HG02970 (cell line): ENCODE results near the gene FHL2.

Experiments
- ATAC-seq: cut with Tn5 transposase; IDR thresholded peaks from one replicate; pipeline ENCODE4 v1.9.1; 2021; ENCODE audit warnings: mild to moderate bottlenecking, moderate library complexity, moderate number of reproducible peaks; ENCODE audit not compliant: unreplicated experiment, low FRiP score

FHL2 gene

DNA sequence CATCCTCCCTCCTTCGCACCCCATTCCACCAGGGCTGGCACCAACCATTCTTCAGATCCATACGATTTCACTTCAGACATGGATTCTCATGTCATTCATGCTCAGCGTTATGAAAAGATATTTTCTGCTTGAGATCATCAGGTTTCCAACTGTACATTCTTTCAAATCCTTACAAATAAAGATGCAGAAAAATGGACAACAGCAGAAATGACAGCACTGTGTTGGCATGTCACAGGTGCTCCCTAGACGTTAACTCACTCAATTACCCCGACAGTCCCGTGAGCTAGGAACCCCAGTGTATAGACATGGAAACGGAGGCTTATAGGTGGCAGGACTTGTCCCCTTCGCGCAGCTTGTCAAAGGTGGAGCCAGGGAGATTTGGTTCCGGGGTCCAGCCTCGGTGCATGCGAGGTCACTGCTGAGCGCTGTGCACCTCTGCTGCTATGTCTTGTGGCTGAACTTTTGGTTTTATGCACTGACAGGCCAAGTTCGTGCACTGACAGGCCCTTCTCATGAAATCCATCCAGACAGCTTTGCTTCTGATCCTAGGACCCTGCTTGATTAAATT, 17.7 kb downstream of the FHL2 start:
- no peak for ATAC-seq

GRCh38 chr2:105380432-105381100, 18.3 kb downstream of the FHL2 start:
- ATAC-seq, result no peak

- ATAC-seq, result no peak
These were observed 19.1 kb downstream of the FHL2 start for GRCh38 chr2:105379741-105380186.

GRCh38 chr2:105378921-105379383, 19.9 kb downstream of the FHL2 start:
- no peak for ATAC-seq

DNA sequence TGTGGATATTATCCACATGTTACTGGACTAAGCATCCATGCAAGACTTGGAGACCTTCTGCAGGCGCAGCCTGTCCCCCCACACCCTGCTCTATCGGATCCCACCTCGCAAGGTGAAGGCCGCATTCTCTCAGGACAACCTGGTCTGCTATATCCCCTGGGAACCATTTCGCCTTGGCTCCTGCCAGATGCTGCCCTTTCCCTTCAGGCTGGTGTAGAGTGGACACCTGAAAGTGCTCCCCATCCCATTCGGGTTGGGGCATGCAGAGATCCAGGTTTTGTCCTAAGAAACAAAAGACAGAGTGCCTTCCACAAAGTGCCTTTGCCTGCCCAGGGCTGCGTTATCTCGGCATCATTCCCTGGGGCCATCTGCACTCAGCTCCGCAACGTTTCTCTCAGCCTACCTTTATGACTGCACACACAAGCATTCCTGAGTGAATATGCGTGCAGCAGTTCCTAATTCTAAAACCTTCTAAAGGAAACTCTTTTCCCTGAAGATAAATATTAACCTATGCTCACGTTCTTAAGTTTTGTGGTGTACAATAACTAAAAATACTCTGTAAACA, 20.5 kb downstream of the FHL2 start:
- ATAC-seq, result no peak

DNA sequence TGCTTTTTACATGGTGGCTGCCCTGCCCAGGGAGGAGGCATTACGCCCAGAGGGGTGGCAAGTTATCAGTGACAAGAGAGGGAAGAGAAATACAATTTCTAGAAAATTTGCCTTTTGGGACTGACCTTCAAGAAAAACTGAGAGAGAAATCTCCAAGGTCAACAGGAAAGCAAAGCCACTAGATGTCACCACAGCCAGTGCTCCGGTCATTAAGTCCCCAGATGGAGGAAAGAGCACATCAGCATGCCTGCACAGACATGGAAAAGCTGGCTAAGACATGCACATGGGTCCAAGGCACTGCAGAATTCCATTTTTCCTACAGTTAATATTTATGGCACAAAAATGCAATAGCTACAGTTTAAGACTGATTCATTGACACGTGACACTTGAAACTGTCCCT, 21.0 kb downstream of the FHL2 start:
- no peak for ATAC-seq

- no peak for ATAC-seq
These were observed 22.0 kb downstream of the FHL2 start for GRCh38 chr2:105376789-105377240.

DNA sequence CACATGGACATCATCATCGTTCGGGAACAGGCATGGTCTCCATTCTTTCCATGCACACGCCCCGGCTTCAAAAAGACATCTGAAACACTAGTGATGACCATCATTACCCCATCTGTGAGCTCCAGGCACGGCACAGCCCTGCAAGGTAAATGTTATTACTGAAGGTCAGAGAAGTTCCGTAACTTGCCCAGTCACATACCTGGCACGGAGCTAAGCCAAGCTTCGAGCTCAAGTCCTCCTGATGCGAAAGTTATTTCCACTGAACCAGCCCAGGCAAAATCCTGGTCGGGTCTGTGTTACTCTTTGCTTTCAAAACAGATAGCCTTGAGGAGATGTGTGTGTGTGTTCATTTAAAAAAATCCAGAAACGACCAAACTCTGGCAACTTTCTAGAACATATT, 22.8 kb downstream of the FHL2 start:
- no peak for ATAC-seq

GRCh38 chr2:105375001-105375561, 23.8 kb downstream of the FHL2 start:
- ATAC-seq, result no peak

DNA sequence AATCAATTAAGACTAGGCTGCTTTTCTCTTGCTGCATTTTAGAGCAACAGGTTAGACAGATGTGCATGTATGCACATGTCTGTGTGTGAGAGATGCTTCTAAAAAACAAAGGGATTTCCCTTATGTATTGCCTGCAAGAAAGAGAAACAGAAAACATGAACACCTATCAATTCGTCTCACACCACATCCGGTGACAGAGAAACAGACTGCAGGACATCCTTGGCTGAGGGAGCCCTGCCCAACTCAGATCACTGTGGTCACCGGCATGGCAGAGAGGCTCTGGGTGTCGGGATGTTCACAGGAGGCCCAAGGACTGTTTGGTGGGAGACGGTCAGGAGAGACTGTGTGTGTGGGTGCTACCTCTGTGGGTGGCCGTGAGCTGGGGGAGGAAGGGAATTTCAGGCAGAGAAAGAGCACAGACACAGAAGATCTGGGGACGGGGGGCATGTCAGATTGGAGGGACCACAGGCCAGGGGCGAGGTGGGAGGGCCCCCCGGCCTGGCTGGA, 24.9 kb downstream of the FHL2 start:
- peak; percentile 52 for ATAC-seq

GRCh38 chr2:105373344-105373781, 25.5 kb downstream of the FHL2 start:
- ATAC-seq, result no peak

- ATAC-seq, result no peak
These were observed 27.0 kb downstream of the FHL2 start for GRCh38 chr2:105371810-105372209.

- ATAC-seq, result no peak
These were observed 27.7 kb downstream of the FHL2 start for GRCh38 chr2:105371156-105371555.

DNA sequence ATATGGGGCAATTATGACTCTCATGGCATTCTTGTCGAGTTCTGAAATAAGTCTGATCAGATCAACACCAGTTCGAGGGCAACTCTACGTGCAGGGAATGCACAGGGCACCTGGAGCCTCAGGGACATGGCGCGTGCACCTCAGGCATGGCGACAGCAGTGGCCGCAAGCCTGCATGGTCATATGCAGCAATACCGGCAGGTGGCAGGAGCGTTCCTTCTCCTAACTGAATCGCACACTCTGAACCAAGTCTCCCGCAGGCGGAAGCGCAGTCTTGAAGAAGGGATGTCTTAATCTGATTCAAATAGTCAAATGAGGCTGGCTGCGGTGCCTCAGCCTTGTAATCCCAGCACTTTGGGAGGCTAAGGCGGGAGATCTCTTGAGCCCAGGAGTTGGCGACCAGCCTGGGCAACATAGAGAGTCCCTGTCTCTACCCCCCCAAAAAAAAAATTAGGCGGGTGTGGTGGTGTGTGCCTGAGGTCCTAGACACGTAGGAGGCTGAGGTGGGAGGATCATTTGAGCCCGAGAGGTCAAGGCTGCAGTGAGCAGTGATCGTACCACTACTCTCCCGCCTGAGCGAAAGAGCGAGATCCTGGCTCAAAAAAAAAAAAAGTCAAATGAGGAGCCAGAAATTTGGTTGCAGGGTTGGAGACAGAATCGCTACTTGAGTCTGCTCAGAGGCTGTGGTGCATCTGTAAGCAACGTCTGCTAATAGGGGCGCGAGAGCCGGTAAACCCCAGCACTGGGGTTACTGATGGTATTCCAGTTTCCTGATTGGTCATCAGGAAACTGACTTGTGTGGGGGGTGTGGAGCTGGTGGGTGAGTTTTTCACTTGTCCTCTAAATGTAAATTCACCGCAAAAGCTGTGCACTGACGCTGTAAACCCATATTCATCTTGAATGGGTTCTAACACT, 28.8 kb downstream of the FHL2 start:
- peak; percentile 60 for ATAC-seq

GRCh38 chr2:105368759-105369408, 30.0 kb downstream of the FHL2 start:
- no peak for ATAC-seq

DNA sequence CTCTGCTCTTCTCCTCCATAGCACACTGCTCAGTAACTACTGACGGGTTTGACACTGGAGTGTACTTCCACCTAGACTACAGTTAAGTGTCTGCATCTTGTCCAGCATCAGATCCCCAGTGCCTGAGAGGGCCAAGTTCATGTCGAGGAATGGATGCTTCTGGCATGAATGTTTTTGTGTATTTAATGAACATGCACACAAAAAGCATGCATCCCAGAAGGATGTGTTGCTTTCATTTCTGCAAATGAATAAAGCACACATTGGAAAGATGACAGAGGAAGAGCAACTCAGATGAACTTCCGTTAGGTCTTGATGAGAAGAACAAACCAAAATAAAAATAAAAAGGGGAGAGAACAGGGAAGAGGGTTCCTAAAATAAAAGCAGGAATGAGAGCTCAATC, 33.6 kb downstream of the FHL2 start:
- ATAC-seq, result no peak

DNA sequence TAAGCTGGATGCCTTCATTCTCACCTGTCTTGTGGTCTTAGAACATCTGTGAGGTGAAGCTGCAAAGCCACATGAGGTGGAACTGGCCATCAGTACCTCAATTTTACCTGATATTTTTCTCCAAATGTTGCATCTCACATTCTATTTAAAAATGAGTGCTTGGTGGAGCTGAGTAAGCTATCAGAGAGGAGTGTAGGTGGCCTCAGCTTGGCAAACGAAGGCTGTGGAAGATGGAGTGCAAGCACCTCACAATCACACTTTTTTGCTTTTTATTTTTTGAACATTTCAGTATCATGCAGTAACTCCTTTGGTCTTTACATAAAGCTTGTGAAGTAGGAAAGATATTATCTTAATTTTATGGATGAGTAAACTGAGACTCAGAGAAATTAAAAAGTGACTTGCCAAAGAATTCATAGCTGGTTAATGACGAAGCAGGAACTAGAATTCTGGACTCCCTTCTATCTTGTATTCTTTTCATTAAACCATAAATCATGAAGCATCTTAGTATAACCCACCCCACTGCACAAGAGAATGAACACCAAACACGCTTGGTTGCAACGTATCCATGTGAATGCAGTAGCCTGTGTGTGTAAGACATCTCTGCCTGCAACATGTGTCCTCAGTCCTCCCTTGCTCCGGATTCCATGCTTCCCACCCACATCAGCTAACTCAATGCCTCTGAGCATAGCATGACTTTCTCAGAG, 34.3 kb downstream of the FHL2 start:
- no peak for ATAC-seq

DNA sequence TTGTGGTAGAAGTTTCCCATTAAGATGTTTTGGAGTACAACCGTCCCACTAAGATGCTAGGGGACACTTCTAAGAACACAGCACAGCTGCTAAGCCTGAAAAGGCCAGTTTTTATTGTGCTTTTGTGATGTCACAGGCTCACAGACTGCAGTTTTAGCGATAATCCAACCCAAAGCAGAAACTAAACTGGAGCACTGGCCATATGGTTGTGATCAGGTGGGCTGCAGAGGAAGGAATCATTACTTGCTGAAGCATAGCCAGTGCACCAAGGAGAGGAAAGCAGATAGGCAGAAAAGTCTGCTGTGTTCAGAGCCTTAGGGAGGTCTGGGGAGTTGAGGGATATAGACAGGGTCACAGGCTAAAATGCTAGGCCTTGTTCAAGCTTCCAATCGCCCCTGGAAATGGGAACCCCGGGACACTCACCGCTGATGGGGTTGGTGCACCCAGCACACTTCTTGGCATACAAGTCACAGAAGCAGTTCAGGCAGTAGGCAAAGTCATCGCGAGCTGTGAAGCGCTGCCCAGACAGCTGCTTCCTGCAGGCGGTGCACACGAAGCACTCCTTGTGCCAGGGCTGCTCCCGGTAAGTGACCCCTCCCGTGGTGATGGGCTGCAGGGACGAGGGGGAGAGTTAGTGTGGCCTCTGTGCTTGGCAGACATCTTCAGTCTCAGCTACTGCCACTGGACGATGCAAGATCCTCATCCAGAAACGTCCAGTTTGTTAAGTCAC, 35.8 kb downstream of the FHL2 start:
- ATAC-seq, result no peak
